Aorta (tissue), 5 donors: ENCODE data around the gene MTRF1L. TPM values are rescaled to one million over a fixed set of nuclear protein-coding genes. Genes with fewer than 3 reads are reported as not detected.
A peak's percentile ranks its signal among the peaks of the same experiment; 100 is the strongest.

Experiments used
- ATAC-seq: fragments of 200-7000 bp; cut with Tn5 transposase; one replicate; pipeline ENCODE4 v1.9.1; 2022; ENCODE audit warnings: moderate library complexity; ENCODE audit not compliant: low FRiP score
- DNase-seq, 2 donors: peaks; one replicate each; pipeline ENCODE4 v3.0.0-alpha.2; 2020
- H3K27ac ChIP-seq, 2 donors: one replicate each; pipeline ENCODE4 v1.5.1; 2013; ENCODE audit warnings: low read length in 2 of 2, mild to moderate bottlenecking in 2 of 2, moderate library complexity in 2 of 2, control low read depth in 1 of 2, inconsistent platforms in 1 of 2, low read depth in 1 of 2
- H3K27me3 ChIP-seq, 2 donors: one replicate each; pipeline ENCODE4 v1.6.1; 2013; ENCODE audit warnings: control low read depth in 1 of 2, low read length in 1 of 2, mild to moderate bottlenecking in 1 of 2, moderate library complexity in 1 of 2; ENCODE audit not compliant: insufficient read depth in 2 of 2, control insufficient read depth in 1 of 2
- H3K36me3 ChIP-seq, 2 donors: one replicate each; pipeline ENCODE4 v1.6.1; 2013; ENCODE audit warnings: control low read depth in 1 of 2, low read length in 1 of 2, mild to moderate bottlenecking in 1 of 2; ENCODE audit not compliant: insufficient read depth in 2 of 2, control insufficient read depth in 1 of 2
- H3K4me1 ChIP-seq, 2 donors: one replicate each; pipeline ENCODE4 v1.6.1; 2013; ENCODE audit warnings: low read length in 2 of 2, control low read depth in 1 of 2, mild to moderate bottlenecking in 1 of 2, moderate library complexity in 1 of 2; ENCODE audit not compliant: insufficient read depth in 2 of 2, control insufficient read depth in 1 of 2
- H3K4me3 ChIP-seq, 2 donors: one replicate each; pipeline ENCODE4 v1.5.1; 2013; ENCODE audit warnings: low read length in 2 of 2, control low read depth in 1 of 2, mild to moderate bottlenecking in 1 of 2
- H3K9me3 ChIP-seq: one replicate; pipeline ENCODE4 v1.6.1; 2013; ENCODE audit warnings: mild to moderate bottlenecking, low read length; ENCODE audit not compliant: control insufficient read depth
- WGBS, 2 donors: extraction: QIAGEN DNeasy Blood & Tissue Kit; methylation state at CpG; one replicate each; pipeline ENCODE4 v1.1.7; 2013; 5-methylcytosine and 5-hydroxymethylcytosine counted together
- intact Hi-C, 2 donors: fragments of 100-400 bp; cut with DNase I; formaldehyde crosslinking; loops; one replicate each; pipeline versions ENCODE4 v1.14.2 to v1.15.0; 2022
- polyA plus RNA-seq, 2 donors: library from polyadenylated mRNA; stranded (reverse); fragments of 200-250 nt; gene quantifications; one replicate each; pipeline ENCODE4 v1.2.3, GENCODE V29; 2013
- total RNA-seq, 2 donors: library from RNA; stranded (reverse); fragmentation: NEBNext Ultra II Directional; extraction: Animal tissue kit (Norgen Biotek cat#: 25700); gene quantifications; one replicate each; pipeline ENCODE4 v1.2.1, GENCODE V29; 2021
- donor health status: healthy with polysubstance abuse.
- donor health status: Bipolar disorder and iron deficiency.
- donor health status: DM: no; HTN: no; CAD: no.
- donor health status: DM: no; HTN: no; CAD: no.
- donor health status: DM: yes; HTN: yes; CAD: no.

Gene MTRF1L
- total and polyA plus RNA-seq, 4 donors, result 16.0 to 45.1 (median 22.8) TPM

GRCh38 chr6:152948150-152948768, 54.2 kb downstream of the MTRF1L start:
- no peaks in the 10 kb centered on the region for H3K4me1 ChIP-seq
- H3K27ac ChIP-seq, result no peak overlapping the region
- peak overlapping the region; percentile 26 to 47 for H3K4me3 ChIP-seq
- 16 to 22% methylated on average over 9 of the region's 9 CpGs for WGBS, 2 donors
- no peaks in the 10 kb centered on the region for H3K27me3 ChIP-seq
- intact Hi-C loops, result loop anchor here (5.0 to 10.0 kb wide), 2 partner anchors 83 to 396 kb away; no protein-coding TSS in a partner anchor
- ATAC-seq, result peak; percentile 76
- no peak for DNase-seq
- H3K9me3 ChIP-seq, result no peaks in the 10 kb centered on the region
- H3K36me3 ChIP-seq, result no peaks in the 10 kb centered on the region

- no peaks in the 10 kb centered on the region for H3K4me1 ChIP-seq
- DNase-seq, result no peak
- no peak overlapping the region for H3K4me3 ChIP-seq
- H3K27ac ChIP-seq, result no peak overlapping the region
- no peaks in the 10 kb centered on the region for H3K27me3 ChIP-seq
- 65 to 66% methylated on average over 2 of the region's 2 CpGs for WGBS, 2 donors
- H3K36me3 ChIP-seq, result no peaks in the 10 kb centered on the region
- no peak for ATAC-seq
- H3K9me3 ChIP-seq, result no peaks in the 10 kb centered on the region
- intact Hi-C loops, result loop anchor here (2.0 to 10.0 kb wide), 3 partner anchors 82 to 395 kb away; no protein-coding TSS in a partner anchor
Measured at GRCh38 chr6:152946995-152947394, 55.5 kb downstream of the MTRF1L start.

GRCh38 chr6:152946484-152946883, 56.0 kb downstream of the MTRF1L start:
- Histone ChIP-seq H3K36me3 (no peaks in the 10 kb centered on the region), H3K4me3 (no peak overlapping the region), H3K9me3 (no peaks in the 10 kb centered on the region), H3K27me3 (no peaks in the 10 kb centered on the region), H3K27ac (no peak overlapping the region), H3K4me1 (no peaks in the 10 kb centered on the region)
- ATAC-seq, result no peak
- no peak for DNase-seq
- intact Hi-C loops, result loop anchor here (2.0 to 10.0 kb wide), 3 partner anchors 82 to 394 kb away; no protein-coding TSS in a partner anchor
- WGBS, 2 donors, result 58 to 75% methylated on average over 3 of the region's 3 CpGs

- Histone ChIP-seq H3K36me3 (no peaks in the 10 kb centered on the region), H3K27ac (no peak overlapping the region), H3K4me1 (no peaks in the 10 kb centered on the region), H3K27me3 (no peaks in the 10 kb centered on the region), H3K4me3 (no peak overlapping the region), H3K9me3 (no peaks in the 10 kb centered on the region)
- 85 to 88% methylated on average over 2 of the region's 2 CpGs for WGBS, 2 donors
- DNase-seq (no peak), ATAC-seq (no peak)
- intact Hi-C loops, result loop anchor here in 1 of 2 donors (10.0 kb wide), 1 partner anchor 79 kb away; no protein-coding TSS in a partner anchor
Measured at GRCh38 chr6:152943260-152943897, 59.1 kb downstream of the MTRF1L start.

- intact Hi-C loops, result loop anchor here in 1 of 2 donors (10.0 kb wide), 1 partner anchor 78 kb away; no protein-coding TSS in a partner anchor
- H3K4me1 ChIP-seq, result no peaks in the 10 kb centered on the region
- no peaks in the 10 kb centered on the region for H3K27me3 ChIP-seq
- DNase-seq, result no peak
- H3K4me3 ChIP-seq, result no peak overlapping the region
- H3K9me3 ChIP-seq, result no peaks in the 10 kb centered on the region
- WGBS, 2 donors, result 63 to 69% methylated on average over 1 of the region's 1 CpG
- no peak overlapping the region for H3K27ac ChIP-seq
- ATAC-seq, result no peak
- no peaks in the 10 kb centered on the region for H3K36me3 ChIP-seq
Measured at GRCh38 chr6:152942319-152942869, 60.1 kb downstream of the MTRF1L start.

- DNase-seq (no peak), ATAC-seq (no peak)
- no peaks in the 10 kb centered on the region for H3K4me1 ChIP-seq
- H3K27me3 ChIP-seq, result no peaks in the 10 kb centered on the region
- intact Hi-C loops, result loop anchor here in 1 of 2 donors (10.0 kb wide), 1 partner anchor 77 kb away; no protein-coding TSS in a partner anchor
- H3K27ac ChIP-seq, result no peak overlapping the region
- H3K36me3 ChIP-seq, result no peaks in the 10 kb centered on the region
- H3K4me3 ChIP-seq, result no peak overlapping the region
- H3K9me3 ChIP-seq, result no peaks in the 10 kb centered on the region
Measured at GRCh38 chr6:152941746-152942145, 60.8 kb downstream of the MTRF1L start.

Other genes with a start within 250 kb of the MTRF1L start
- gene FBXO5, start 19.7 kb downstream of the MTRF1L start, total RNA-seq, result 1 to 10 TPM; 4.8 to 6.0 TPM
- 1 to 10 TPM; 2.5 to 3.1 TPM for gene FBXO5, start 19.7 kb downstream of the MTRF1L start, polyA plus RNA-seq
- 1 to 10 TPM; 2.2 to 3.2 TPM for gene RGS17, start 128.6 kb upstream of the MTRF1L start, total RNA-seq
- 1 to 10 TPM; 2.3 to 2.8 TPM for gene RGS17, start 128.6 kb upstream of the MTRF1L start, polyA plus RNA-seq